Hepatocyte (in vitro differentiated cells): Measurements from ENCODE around the gene DCST2.

ENCODE experiments used
- EZH2 ChIP-seq: fragments of 200-600 bp; sonication (generic); IDR thresholded peaks from 2 replicates; pipeline ENCODE4 v1.6.1; 2016; ENCODE audit warnings: antibody characterized with exemption, mild to moderate bottlenecking, borderline replicate concordance
- TF ChIP-seq, protein P1 (sequence below): fragments of 200-600 bp; sonication (generic); IDR thresholded peaks from 2 replicates; pipeline ENCODE4 v1.5.1; 2016; ENCODE audit warnings: antibody characterized with exemption, mild to moderate bottlenecking; ENCODE audit not compliant: poor library complexity

DNA sequence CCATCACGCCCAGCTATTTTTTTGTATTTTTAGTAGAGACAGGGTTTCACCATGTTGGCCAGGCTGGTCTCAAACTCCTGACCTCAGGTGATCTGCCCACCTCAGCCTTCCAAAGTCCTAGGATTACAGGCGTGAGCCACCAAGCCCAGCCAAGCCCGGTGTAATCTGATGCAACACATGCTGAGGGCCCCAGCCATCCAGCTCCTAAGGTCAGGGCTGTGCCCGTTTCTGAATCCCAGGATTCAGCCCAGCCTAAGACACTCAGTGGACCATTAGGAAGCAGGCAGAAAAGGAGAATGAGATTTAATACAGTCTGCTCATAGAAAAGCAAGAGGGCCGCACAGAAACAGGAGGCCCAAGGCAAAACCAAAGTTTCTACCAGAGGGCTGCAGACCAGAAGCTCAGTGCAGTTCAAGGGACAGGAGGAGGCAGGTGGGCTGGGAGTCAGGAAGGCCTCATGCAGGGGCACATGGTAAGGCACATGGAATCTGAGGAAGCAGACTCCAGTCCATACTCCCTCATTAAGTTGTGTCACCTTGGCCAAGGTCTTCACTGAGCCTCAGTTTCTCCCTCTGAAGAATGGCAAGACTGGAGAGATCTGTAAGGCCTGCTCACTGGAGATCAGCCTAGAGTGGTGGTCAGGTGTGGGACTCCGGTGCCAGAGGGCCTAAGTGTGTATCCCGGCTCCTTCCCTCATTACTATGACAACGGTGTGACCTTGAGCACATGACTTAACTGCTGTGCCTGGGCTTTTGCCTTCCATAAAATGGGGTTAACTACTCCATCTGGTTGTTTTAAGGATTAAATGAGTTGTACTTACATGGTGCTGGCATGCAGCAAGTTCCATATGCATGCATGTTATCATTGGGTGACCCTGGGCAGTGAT is 15.1 kb upstream of the DCST2 start:
- TF ChIP-seq, protein P1, sequence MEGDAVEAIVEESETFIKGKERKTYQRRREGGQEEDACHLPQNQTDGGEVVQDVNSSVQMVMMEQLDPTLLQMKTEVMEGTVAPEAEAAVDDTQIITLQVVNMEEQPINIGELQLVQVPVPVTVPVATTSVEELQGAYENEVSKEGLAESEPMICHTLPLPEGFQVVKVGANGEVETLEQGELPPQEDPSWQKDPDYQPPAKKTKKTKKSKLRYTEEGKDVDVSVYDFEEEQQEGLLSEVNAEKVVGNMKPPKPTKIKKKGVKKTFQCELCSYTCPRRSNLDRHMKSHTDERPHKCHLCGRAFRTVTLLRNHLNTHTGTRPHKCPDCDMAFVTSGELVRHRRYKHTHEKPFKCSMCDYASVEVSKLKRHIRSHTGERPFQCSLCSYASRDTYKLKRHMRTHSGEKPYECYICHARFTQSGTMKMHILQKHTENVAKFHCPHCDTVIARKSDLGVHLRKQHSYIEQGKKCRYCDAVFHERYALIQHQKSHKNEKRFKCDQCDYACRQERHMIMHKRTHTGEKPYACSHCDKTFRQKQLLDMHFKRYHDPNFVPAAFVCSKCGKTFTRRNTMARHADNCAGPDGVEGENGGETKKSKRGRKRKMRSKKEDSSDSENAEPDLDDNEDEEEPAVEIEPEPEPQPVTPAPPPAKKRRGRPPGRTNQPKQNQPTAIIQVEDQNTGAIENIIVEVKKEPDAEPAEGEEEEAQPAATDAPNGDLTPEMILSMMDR: no peak
- no peak for TF ChIP-seq EZH2
